ENCODE measurements around the gene ZNF791.
"Not testable (repeated sequence)": the region's sequence is repeated elsewhere in the genome, so short reads cannot be mapped to it uniquely, and the experiment has no call there.

Gene ZNF791

GRCh38 chr19:12629215-12629614, 18.5 kb downstream of the ZNF791 start:
- no peak for DNase-seq (ENCODE audit: low read depth in 2 of 2)

GRCh38 chr19:12636631-12637030, 25.9 kb downstream of the ZNF791 start:
- DNase-seq (ENCODE audit: low read depth in 2 of 2), result no peak

GRCh38 chr19:12638611-12639182, 28.0 kb downstream of the ZNF791 start:
- DNase-seq (ENCODE audit: low read depth in 2 of 2), result no peak

DNA sequence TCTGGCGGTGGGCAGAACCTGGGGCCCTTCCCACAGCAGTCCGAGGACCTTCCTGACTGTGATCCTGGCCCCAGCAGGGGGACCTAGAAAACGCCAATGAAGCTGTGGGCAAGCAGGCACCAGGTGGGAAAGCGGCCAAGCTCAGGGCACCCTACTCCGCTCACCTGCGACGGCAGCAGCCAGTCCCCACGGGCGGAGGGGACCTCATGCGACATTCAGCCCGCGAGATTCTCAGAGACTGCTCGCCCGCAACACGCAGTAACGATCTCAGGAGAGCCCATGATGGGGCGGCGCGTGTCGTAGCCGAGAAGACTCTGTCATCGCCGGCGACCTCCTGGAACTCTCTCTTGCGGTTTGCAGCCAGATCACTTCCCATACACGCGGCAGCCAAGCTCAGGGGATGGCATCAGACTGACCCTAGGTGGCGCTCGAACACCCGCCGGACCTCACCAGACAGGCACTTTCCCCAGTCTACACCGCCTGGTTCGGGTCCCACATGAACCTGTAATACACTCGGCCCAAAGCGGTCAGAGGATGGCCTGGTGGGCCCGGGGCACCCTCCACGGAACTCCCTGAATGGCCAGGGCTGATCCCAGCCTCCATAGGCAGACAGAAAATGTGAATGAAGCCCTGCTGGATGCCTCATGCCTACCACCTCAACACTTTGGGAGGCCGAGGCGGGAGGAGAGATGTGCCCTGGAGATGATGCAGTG, 29.3 kb downstream of the ZNF791 start:
- DNase-seq (ENCODE audit: low read depth in 2 of 2), result peak; percentile 69 to 78

DNA sequence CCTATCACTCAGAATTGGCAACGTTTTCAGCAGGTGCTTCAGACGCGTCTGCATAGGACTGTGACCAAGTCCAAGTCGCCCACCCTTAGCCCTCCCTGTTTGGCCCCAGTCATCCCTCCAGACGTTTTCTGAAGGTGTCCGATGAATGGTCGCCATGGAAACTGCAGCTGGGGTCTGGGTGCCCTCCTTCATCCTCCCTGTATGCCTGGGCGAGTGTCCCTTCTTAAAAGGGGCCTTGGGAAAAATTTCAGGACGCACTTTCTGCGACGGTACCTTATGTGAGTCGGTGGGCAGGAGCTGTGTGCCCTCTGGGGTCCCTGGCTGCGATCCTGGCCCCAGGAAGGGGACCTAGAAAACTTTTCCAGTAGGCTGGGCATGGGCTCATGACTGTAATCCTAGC, 30.7 kb downstream of the ZNF791 start:
- no peak for DNase-seq (ENCODE audit: low read depth in 2 of 2)

DNA sequence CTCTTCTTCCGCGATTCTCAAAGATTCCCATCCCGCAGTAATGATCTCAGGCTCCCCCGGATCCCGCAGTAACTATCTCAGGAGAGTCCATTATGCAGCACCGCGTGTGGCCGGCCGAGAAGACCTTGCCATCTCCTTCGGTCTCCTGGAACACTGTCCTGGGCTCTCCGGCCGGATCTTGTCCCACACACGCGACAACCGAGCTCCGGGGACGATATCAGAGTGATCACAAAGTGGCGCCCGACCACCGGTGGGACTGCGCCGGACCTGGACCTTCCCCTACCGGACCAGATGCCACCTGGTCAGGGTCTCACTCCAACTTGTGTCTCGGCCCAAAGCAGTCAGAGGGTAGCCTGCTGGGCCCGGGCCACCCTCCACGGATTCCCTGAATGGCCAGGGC, 31.8 kb downstream of the ZNF791 start:
- no peak for DNase-seq (ENCODE audit: low read depth in 2 of 2)

DNA sequence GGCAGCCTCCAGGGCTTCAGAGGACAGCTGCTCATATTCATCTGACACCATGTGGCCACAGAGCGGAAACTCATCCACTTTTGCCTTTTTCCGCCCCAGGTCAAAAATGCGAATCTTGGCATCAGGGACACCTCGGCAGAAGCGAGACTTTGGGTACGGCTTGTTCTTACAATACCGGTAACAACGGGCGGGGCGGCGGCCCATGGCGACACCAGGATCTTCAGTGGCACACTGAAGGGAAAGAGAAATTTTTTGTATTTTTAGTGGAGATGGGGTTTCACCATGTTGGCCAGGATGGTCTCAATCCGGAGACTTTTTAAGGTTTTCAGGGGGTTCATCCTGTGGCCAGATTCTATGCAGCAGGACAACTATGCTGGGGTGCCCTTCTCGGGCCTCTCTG, 33.0 kb downstream of the ZNF791 start:
- DNase-seq (ENCODE audit: low read depth in 2 of 2), result not testable (repeated sequence)

DNA sequence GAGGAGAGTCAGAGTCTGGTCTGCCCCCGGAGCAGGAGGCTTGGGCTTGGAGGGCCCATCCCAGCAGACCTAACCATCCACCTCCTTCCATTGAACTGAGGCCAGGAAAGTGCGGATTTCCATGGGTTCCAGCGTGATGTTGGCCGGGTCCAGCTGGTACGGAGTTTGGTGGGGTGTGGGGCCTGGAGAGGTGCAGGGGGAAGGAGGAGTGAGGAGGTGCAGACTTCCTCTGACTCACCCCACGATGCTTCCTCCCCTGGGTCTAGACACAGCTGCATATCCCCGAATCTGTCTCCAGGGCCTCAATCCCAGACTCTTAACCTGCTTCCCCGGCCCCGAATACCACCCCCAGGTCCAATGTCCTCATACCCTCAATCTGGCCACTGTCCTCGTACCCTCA, 35.8 kb downstream of the ZNF791 start:
- no peak for DNase-seq (ENCODE audit: low read depth in 2 of 2)

- DNase-seq (ENCODE audit: low read depth in 2 of 2), result no peak
Measured at GRCh38 chr19:12647047-12647446, 36.3 kb downstream of the ZNF791 start.

- no peak for DNase-seq (ENCODE audit: low read depth in 2 of 2)
Measured at GRCh38 chr19:12647490-12648071, 36.9 kb downstream of the ZNF791 start.

DNA sequence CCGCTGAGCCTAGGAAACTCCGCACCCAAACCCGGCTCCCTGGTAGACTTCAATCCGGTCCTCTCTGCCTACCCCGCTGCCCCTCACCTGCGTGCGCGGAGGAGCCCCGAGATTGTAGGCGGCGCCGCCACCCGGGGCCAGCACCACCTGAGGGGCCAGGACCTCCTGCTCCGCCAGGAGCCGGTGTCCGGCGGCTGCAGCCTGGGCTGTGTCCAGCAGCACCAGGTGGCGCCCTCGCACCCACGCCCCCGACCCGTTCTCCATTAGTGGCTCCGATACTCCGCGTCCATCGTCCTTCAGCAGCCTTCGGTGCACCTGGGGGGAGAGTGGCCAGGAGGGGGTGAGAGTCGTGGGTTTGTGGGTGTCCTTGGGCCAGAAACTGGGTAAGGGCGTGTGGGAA, 37.4 kb downstream of the ZNF791 start:
- no peak for DNase-seq (ENCODE audit: low read depth in 2 of 2)

GRCh38 chr19:12649941-12650340, 39.2 kb downstream of the ZNF791 start:
- no peak for DNase-seq (ENCODE audit: low read depth in 2 of 2)

DNA sequence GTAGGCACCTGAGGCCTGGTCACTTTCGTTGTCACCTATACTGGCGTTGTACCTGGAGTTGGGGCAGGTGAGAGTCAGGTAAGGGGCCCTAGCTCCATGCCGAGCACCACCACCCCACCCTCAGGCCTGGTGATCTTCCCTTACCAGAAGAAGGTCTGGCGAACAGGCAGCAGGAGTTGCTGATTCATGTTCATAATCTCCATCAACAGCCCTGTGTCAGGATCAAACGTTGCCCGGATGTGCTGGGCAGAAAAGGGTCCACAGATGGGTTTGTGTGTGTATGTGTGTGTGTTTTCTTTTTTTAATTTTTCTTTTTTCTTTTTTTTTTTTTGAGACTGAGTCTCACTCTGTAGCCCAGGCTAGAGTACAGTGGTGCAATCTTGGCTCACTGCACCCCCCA, 41.5 kb downstream of the ZNF791 start:
- DNase-seq (ENCODE audit: low read depth in 2 of 2), result no peak

- no peak for DNase-seq (ENCODE audit: low read depth in 2 of 2)
Measured at GRCh38 chr19:12655546-12655945, 44.8 kb downstream of the ZNF791 start.

DNA sequence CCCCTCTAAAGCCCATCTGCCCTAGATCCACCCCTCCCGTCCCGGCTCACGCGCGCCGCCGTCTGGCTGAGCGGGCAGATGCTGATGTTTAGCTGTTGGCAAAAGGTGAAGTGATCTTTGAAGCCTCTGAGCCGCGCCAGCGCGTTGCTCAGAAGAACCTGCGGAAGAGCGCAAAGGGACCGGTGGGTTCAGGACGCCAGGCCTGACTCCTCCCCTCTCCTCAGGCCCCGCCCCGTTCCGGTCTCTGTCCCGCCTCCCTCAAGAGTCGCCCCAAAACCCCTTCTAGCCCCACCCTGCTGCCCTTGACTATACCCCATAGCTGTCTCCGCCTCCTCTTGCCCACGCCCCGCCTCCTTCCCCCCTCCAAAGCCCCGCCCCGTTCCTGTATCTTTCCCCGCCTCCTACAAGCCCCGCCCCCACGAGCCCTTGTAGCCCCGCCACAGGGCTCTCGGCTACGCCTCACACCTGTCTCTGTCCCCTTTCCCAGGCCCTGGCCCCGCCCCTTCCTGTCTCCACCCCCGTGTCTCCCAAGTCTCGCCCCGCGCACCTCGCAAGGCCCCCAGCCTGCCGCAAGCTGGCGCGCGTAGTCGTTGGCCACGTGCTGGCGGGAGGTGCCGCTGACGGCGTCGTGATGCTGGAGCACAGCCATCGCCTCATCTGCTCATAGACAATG, 46.3 kb downstream of the ZNF791 start:
- no peak for DNase-seq (ENCODE audit: low read depth in 2 of 2)

GRCh38 chr19:12657966-12658365, 47.2 kb downstream of the ZNF791 start:
- no peak for DNase-seq (ENCODE audit: low read depth in 2 of 2)

GRCh38 chr19:12660980-12661379, 50.3 kb downstream of the ZNF791 start:
- no peak for DNase-seq (ENCODE audit: low read depth in 2 of 2)

DNA sequence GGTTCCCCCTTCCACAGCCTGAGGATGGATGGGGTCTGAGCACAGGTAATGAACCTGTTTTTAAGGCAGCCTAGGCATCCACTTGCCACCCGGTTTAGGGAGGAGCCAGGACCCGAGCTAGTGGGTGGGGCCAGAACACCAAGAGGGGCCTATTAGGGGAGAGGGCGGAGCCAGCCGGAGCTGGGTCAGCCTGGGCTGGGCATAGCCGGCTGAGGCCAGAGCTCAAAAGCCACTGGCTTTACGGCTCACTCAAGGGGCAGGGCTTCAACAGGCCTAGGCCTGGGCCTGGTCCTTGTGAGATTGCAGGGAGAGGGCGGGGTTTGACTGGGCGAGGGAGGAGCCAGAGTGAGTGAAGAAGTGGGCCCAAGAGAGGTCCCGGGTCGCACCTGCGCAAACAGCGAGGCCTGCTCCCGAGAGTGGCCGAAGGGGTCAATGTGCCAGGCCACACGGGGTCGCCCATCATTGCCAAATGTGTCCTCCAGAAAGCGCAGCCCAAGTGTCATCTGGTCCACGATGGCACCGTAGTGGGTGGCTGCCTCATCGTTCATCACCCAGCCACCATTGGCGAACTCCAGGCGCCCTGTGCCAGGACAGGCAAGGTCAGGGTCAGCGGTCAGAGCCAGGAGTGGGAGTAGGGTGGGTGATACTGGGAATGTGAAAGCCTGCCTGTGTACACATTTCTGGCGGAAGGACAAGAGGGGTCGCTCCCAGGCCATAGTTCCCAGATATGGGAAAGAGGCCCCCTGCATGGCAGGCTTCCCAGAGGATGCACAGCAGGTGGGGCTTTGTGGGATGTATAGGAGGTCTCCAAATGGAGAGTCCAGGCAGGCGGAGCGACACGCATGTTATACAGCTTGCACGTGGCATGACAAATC, 53.9 kb downstream of the ZNF791 start:
- no peak for DNase-seq (ENCODE audit: low read depth in 2 of 2)

DNA sequence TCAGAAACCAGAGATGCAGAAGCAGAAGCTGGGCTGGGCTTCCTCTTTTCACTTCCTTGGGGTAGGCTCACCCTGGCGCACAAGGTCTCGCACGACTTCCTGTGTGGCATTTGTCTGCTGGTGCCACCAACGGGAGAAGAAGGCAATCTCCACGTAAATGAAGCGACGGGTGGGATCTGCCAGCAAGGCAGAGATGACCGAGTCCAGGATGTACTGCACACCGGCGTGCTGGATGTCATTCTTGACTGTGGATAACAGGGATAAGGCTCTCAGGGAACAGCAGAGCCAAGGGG, 54.5 kb downstream of the ZNF791 start:
- DNase-seq (ENCODE audit: low read depth in 2 of 2), result no peak

DNA sequence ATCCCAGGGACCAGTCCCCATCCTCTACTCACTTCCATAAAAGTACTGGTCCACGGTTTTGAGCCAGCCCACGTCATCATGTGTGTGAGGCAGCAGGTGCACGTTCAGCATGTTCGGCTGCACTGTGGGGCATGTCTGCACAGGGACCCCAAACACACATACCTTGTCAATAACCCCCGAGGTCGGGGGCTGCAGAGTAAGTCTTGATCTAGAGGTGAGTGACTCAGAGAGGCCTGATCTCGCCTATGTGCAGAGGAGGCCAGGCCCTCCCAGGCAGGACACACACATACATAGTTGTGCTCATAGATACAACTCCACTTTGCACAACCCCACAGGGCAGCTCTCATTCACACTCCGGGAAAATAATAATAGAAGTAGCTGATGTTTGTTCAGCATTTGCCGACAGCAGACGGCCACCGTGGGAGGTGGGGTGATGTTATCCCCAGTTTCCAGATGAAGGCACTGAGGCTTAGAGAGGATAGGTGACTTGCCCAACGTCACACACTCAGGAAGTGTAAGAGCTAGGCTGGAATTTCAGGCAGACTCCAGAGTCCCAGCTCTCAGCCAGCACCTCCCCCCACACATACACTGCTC, 55.0 kb downstream of the ZNF791 start:
- no peak for DNase-seq (ENCODE audit: low read depth in 2 of 2)

GRCh38 chr19:12666265-12667048, 55.7 kb downstream of the ZNF791 start, which contains the start of the genes MAN2B1 and WDR83:
MAN2B1 (minus strand) TSS chr19:12666742; CDS start chr19:12666701, 41 bp downstream.
WDR83 (plus strand) TSS chr19:12666807; CDS start chr19:12669791, 2,984 bp downstream.
- DNase-seq (ENCODE audit: low read depth in 2 of 2), result peak; percentile 57 to 68

Measured in stimulated activated CD8-positive, alpha-beta memory T cell treated with anti-CD3 and anti-CD28 coated beads, Interleukin-15, amount 100 ng/mL, for 4 hours (primary cell).